HL-60 (cell line): ENCODE data around the gene CTDP1.

Source experiments
- POLR2AphosphoS5 ChIP-seq: IDR thresholded peaks from 2 replicates; pipeline ENCODE4 v1.6.1; 2012; ENCODE audit warnings: low read depth
- TF ChIP-seq, protein P1 (sequence below): IDR thresholded peaks from one replicate; pipeline ENCODE4 v1.5.1; 2011; ENCODE audit warnings: low read length, control low read depth, inconsistent platforms; ENCODE audit not compliant: insufficient read depth

DNA sequence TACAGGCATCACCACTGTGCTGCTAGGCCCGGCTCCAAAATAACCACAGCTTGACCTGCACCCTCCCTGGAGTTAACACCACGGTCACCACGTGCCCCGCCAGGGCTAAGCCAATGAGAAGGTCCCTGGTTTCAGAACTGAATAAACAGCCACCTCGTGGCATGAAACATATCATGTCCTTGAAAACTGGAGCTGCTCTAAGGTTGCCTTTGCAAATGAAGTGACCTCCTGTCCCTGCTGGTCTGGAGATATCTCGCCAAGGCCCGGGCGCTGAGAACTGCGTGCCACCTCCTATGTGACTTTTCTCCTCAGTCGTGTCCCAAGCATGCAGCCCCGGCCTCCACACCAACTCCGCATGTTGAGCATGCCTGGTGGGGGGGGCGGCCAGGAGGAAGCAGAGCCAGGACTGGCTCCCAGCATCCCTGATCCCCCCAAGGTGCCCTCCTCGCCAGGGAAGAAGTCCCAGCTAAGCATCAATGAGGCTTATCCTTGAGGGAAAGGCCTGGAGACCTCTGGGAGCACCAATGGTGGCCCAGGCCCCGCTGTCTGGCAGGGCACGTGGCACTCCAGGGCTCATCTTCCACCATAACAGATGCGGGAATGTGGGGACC lies 101.8 kb downstream of the CTDP1 start:
- TF ChIP-seq POLR2AphosphoS5, result no peak
- TF ChIP-seq, protein P1, sequence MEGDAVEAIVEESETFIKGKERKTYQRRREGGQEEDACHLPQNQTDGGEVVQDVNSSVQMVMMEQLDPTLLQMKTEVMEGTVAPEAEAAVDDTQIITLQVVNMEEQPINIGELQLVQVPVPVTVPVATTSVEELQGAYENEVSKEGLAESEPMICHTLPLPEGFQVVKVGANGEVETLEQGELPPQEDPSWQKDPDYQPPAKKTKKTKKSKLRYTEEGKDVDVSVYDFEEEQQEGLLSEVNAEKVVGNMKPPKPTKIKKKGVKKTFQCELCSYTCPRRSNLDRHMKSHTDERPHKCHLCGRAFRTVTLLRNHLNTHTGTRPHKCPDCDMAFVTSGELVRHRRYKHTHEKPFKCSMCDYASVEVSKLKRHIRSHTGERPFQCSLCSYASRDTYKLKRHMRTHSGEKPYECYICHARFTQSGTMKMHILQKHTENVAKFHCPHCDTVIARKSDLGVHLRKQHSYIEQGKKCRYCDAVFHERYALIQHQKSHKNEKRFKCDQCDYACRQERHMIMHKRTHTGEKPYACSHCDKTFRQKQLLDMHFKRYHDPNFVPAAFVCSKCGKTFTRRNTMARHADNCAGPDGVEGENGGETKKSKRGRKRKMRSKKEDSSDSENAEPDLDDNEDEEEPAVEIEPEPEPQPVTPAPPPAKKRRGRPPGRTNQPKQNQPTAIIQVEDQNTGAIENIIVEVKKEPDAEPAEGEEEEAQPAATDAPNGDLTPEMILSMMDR, result no peak
